Measurements from ENCODE around the gene PDZD4. TPM values are rescaled to one million over a fixed set of nuclear protein-coding genes. Genes with fewer than 3 reads are reported as not detected.
A peak's percentile ranks its signal among the peaks of the same experiment; 100 is the strongest.

The PDZD4 gene
- polyA plus RNA-seq, 3 donors: 0.11 TPM; not detected in 2

- Histone ChIP-seq H3K4me2 (replicated peaks; ENCODE audit: extremely low read depth, low read length, poor library complexity, severe bottlenecking) (no peak overlapping the region), H2AFZ (ENCODE audit: insufficient read depth, low read depth, low read length, poor library complexity, severe bottlenecking) (no peak overlapping the region), H3K79me2 (ENCODE audit: insufficient read depth, low read length) (no peaks in the 10 kb centered on the region), H3K9ac (ENCODE audit: insufficient read depth, low read length, poor library complexity, severe bottlenecking) (no peak overlapping the region), H3K27me3 (ENCODE audit: control insufficient read depth in 2 of 2, insufficient read depth in 2 of 2, low read length in 2 of 2) (peaks cover 46 to 79% of the 10 kb centered on the region in 2 donors), H3K4me3 (replicated peaks in 1 of 3; ENCODE audit: low read depth in 2 of 3, low read length in 3 of 3) (no peak overlapping the region), H3K36me3 (replicated peaks in 1 of 2; ENCODE audit: control insufficient read depth in 1 of 2, insufficient read depth in 2 of 2, low read length in 2 of 2) (no peaks in the 10 kb centered on the region), H4K20me1 (ENCODE audit: insufficient read depth, low read length) (no peaks in the 10 kb centered on the region), H3K9me3 (replicated peaks in 1 of 2; ENCODE audit: control insufficient read depth in 1 of 2, insufficient read depth in 1 of 2, low read length in 2 of 2) (peaks cover 0 to 21% of the 10 kb centered on the region in 2 donors), H3K27ac (ENCODE audit: low read depth in 1 of 2, low read length in 2 of 2) (no peak overlapping the region), H3K4me1 (ENCODE audit: control insufficient read depth in 1 of 2, insufficient read depth in 2 of 2, low read length in 2 of 2) (no peaks in the 10 kb centered on the region)
- intact Hi-C loops (cut with micrococcal nuclease): no loop called here
- Mint-ChIP-seq H3K9me3 (peaks cover 0 to 26% (median 20%) of the 10 kb centered on the region in 7 donors), H3K36me3 (no peaks in the 10 kb centered on the region), H3K27me3 (ENCODE audit: low read depth in 3 of 3) (peaks cover 55 to 86% (median 82%) of the 10 kb centered on the region in 3 donors), H3K27ac (no peak overlapping the region), H3K4me3 (peak overlapping the region in 1 of 2 donors; percentile 73), H3K4me1 (peaks cover 1% of the 10 kb centered on the region)
- 100% methylated on average over 2 of the region's 9 CpGs for WGBS (ENCODE audit: insufficient coverage)
- no peak for TF ChIP-seq CTCF (IDR thresholded peaks at IDR 0.05)
- no peak for DNase-seq
These were observed 2.4 kb downstream of the PDZD4 start for GRCh38 chrX:153827903-153828302.

- H3K9me3 ChIP-seq (replicated peaks in 1 of 2; ENCODE audit: control insufficient read depth in 1 of 2, insufficient read depth in 1 of 2, low read length in 2 of 2): peaks cover 0 to 17% of the 10 kb centered on the region in 2 donors
- intact Hi-C loops (cut with micrococcal nuclease): no loop called here
- peaks cover 47 to 75% of the 10 kb centered on the region in 2 donors for H3K27me3 ChIP-seq (ENCODE audit: control insufficient read depth in 2 of 2, insufficient read depth in 2 of 2, low read length in 2 of 2)
- H3K27ac ChIP-seq (ENCODE audit: low read depth in 1 of 2, low read length in 2 of 2): no peak overlapping the region
- WGBS (ENCODE audit: insufficient coverage): no CpG with 5 or more reads among the region's 3 CpGs
- H3K27me3 Mint-ChIP-seq (ENCODE audit: low read depth in 3 of 3): peaks cover 47 to 84% (median 80%) of the 10 kb centered on the region in 3 donors
- DNase-seq: no peak
- TF ChIP-seq CTCF (IDR thresholded peaks at IDR 0.05): no peak
- H3K4me3 Mint-ChIP-seq: peak overlapping the region in 1 of 2 donors; percentile 73
- H3K4me1 Mint-ChIP-seq: peaks cover 1% of the 10 kb centered on the region
- H3K36me3 Mint-ChIP-seq: no peaks in the 10 kb centered on the region
- H2AFZ ChIP-seq (ENCODE audit: insufficient read depth, low read depth, low read length, poor library complexity, severe bottlenecking): no peak overlapping the region
- H3K4me3 ChIP-seq (replicated peaks in 1 of 3; ENCODE audit: low read depth in 2 of 3, low read length in 3 of 3): no peak overlapping the region
- H3K4me2 ChIP-seq (replicated peaks; ENCODE audit: extremely low read depth, low read length, poor library complexity, severe bottlenecking): no peak overlapping the region
- H3K4me1 ChIP-seq (ENCODE audit: control insufficient read depth in 1 of 2, insufficient read depth in 2 of 2, low read length in 2 of 2): no peaks in the 10 kb centered on the region
- H3K9me3 Mint-ChIP-seq: peaks cover 0 to 21% (median 14%) of the 10 kb centered on the region in 7 donors
- no peaks in the 10 kb centered on the region for H4K20me1 ChIP-seq (ENCODE audit: insufficient read depth, low read length)
- H3K27ac Mint-ChIP-seq: no peak overlapping the region
- H3K9ac ChIP-seq (ENCODE audit: insufficient read depth, low read length, poor library complexity, severe bottlenecking): no peak overlapping the region
- H3K36me3 ChIP-seq (replicated peaks in 1 of 2; ENCODE audit: control insufficient read depth in 1 of 2, insufficient read depth in 2 of 2, low read length in 2 of 2): no peaks in the 10 kb centered on the region
- no peaks in the 10 kb centered on the region for H3K79me2 ChIP-seq (ENCODE audit: insufficient read depth, low read length)
These were observed 3.3 kb downstream of the PDZD4 start for GRCh38 chrX:153827016-153827415.
